GF-D8 (cell line): ENCODE results near the gene ZNF491.
"Not testable (repeated sequence)": the region's sequence is repeated elsewhere in the genome, so short reads cannot be mapped to it uniquely, and the experiment has no call there.

Source experiments
- DNase-seq: peaks from one replicate; lab custom pipeline; 2025; lab: John Stamatoyannopoulos, UW

The ZNF491 gene

DNA sequence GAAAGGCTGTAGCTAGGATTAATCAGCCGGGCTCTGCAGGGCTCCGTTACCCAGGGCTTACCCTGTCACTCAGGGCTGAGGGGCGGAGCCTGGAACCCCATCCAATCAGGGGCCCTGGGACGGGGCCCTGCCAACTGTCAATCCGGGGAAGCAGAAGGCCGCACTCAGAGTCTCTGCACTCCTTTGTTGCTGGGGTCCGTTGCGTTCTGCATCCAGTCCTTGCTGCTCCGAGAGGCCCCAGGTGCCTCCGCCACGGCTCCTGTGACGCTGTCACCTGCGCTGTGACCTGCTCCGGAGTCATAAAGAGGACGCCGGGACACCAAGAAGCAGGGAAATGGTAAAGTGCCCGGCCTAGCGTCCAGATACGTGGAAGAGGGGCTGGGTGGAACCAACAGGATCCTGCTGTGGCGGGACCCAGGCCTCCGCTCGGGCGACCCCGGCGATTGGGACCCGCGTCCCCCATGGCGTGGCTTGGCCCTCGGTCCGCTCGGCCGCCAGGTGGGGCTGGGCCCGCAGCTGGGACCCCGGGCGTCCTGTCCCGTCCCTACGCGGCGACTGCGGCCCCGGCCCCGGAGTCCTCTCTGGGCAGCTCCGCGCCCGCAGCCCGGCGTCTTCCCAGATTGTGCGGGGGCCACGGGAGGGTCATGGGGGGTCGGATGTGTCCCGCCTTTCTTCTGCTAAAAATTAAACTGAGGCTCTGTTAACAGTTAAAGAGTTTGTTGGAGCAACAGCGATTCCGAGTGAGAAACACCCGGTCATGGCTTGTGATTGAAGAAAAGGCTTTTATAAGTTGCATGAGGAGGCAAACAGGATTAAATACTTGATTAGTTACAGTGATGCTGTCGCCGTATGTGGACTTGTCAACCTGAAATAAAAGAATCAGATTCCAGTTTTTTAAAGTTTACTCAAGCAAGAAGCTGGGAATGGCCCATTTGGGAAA lies at the start of gene ZNF491:
Gene ZNF491, plus strand, starts transcription at position 133 of the 940 bp plus-strand sequence. CDS start 7,431 bp downstream, outside the sequence.
- peak; percentile 72 for DNase-seq

DNA sequence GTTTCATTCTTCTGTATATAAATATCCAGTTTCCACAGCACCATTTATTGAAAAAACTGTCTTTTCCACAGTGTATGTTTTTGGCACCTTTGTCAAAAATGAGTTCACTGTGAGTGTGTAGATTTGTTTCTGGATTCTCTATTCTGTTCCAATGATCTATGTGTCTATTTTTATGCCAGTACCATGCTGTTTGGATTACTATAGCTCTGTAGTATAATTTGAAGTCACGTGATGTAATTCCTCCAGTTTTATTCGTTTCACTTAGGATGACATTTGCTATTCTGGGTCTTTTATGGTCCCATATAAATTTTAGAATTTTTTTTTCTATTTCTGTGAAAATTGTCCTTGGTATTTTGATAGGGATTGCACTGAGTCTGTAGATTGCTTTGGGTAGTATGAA lies 48.6 kb upstream of the ZNF491 start:
- no peak for DNase-seq

DNA sequence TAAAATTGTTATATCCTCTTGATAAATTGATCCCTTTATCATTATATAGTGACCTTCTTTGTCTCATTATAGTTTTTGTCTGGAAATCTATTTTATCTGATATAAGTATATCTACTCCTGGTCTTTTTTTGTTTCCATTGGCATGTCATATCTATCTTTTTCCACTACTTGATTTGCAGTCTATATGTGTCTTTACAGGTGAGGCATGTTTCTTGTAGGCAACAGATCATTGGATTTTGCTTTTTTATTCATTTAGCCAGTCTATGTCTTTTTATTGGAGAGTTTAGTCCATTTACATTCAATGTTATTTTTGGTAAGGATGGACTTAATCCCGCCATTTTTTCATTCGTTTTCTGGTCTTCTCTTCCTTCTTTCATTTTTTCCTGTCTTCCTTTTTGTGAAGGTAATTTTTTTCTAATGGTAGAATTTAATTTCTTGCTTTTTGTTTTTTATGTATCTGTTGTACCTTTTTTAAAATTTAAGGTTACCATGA lies 46.0 kb upstream of the ZNF491 start:
- DNase-seq, result no peak

DNA sequence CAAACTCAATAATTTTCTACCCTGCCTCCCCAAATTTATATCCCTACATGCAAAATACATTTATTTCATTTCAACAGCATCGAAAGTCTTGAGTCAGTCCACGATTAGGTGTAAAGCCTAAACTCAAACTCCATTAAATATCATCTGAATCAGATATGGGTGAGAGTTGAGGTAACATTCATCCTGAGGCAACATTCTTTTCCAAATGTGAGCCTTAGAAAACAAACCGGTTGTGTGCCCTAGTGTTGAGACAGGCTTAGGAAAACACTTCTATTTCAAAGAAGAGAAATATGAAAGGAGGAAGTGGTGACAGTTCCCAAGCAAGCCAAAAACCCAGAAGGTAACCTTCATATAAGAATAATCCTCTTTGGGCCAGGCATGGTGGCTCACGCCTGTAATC lies 43.7 kb upstream of the ZNF491 start:
- no peak for DNase-seq

DNA sequence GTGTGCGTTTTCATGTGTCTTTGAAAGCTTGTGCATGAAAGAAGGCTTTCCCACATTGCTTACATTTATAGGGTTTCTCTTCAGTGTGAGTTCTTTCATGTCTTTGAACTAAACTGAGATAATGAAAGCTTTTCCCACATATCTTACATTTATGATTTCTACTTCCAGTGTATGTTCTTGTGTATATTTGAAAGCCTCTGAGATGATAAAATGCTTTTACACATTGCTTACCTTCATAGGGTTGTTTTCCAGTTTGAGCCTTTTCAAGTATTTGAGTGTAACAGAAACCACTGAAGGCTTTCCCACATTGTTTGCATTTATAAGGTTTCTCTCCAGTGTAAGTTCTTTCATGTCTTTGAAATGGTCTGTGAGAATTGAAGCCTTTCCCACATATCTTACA lies 41.4 kb upstream of the ZNF491 start:
- no peak for DNase-seq

DNA sequence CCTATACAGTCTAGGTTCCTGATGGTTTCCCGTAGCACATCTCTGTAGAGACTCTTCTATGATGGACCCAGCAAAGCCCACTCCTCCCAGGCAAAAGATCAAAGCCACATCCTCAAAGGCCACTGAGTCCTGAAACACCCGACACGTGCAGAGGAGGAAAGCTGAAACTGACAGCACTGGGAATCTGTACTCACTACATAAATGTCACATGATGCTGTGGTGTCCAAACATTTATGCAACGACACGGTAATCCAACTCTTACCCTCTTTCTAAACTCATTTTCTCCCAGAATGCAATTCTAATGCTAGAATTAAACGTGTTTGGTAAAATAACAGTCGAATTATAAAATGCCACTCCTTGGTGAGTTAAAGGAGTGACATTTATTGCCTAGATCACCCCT lies 38.5 kb upstream of the ZNF491 start:
- DNase-seq, result no peak

DNA sequence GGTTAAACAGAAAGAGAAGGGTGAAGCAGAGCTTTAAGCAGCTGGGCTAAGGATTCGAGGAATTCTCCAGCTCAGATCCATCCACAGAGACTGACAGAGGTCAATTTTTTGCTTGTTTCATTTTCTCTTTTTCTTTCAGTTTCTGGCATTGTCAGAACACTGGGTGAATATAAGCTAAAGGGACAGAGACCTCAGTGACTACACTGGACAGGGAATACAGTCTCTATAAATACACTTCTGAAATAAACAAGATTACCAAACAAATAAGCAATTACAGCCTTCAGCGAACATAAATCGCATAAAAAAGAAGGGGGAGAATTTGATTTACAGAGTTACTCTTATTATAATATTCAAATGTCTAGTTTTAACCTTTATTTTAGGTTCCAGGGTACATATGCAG lies 35.2 kb upstream of the ZNF491 start:
- no peak for DNase-seq

DNA sequence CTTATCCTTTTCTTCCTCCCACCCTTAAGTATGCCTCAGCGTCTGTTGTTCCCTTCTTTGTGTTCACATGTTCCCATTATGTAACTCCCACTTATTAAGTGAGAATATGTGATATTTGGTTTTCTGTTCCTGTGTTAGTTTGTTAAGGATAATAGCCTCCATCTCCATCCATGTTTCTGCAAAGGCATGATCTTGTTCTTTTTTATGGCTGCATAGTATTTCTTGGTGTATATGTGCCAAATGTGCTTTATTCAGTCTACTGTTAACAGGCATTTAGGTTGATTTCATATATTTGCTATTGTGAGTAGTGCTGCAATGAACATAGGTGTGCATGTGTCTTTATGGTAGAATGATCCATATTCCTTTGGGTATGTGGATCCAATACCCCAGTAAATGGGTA lies 34.7 kb upstream of the ZNF491 start:
- no peak for DNase-seq

DNA sequence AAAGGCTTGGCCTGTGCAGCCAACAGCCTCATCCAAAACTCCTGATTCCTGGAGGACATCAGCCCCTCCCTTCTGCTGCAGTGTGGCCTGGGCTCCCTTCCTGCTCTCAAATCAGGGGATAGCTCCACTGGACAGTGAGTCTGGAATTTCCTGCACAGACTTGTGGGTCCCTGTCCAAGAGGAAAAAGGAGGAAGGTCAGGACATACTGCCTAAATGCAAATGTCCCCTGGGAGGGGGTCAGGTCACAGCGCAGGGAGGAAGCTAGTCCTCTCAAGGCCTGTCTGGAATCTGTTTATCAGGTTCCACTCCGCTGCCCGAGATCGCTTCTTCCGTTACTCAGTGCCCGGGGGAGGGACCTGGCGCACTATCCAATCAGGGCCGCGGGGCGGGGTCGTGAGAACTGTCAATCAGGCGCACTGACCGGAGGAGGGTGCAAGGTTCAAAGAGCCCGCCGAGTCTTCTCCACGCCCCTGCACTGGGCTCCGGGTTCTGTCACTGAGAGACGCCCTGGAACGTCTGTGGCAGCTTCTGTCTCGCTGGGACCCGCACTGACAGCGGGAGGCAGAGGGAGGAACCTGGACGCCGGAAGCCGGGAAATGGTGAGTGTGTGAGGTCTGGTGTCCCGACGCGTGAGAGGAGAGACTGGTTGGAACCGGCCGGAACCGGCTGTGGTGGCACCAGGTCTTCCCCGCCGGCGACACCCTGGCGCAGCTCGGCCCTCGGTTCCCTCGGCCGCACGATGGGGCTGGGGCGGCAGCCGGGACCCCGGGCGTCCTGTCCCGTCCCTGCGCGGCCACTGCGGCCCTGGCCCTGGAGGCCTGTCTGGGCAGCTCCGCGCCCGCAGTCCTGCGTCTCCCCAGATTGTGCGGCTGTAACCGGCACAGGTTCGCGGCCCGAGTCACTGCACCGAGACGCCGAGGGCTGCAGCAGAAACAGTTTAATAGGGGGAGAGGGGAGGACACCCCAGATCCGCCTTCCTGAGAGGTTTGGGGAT lies 31.4 kb upstream of the ZNF491 start, which contains the start of gene ZNF441:
Gene ZNF441, plus strand, starts transcription at position 404 of the 995 bp plus-strand sequence. Its CDS starts 194 bp downstream, at position 598.
- DNase-seq, result peak; percentile 77

DNA sequence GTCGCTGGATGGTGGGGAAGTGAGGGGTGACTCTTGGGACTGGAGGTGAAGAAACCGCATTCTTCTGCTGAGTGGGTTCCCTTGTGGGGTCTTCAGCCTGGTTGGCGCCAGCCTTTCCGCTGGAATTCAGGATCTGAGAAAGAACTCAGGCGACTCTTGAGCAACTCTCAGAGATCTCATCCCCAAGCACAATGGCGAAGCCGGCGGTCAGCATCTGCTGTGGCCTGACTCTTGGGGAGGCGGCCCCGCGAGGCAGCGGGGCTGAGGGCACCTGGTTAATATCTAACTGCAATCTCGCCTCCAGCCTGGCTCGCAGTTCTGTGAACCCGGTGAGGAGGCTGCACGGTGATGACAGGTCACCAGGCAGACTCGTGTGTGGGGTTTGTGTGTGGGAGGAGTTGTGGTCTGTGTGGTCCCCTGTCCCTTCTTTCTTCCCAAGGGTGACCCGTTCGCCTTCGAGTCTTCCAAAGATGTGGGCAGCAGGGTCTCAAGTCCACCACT lies 30.6 kb upstream of the ZNF491 start:
- DNase-seq, result no peak

DNA sequence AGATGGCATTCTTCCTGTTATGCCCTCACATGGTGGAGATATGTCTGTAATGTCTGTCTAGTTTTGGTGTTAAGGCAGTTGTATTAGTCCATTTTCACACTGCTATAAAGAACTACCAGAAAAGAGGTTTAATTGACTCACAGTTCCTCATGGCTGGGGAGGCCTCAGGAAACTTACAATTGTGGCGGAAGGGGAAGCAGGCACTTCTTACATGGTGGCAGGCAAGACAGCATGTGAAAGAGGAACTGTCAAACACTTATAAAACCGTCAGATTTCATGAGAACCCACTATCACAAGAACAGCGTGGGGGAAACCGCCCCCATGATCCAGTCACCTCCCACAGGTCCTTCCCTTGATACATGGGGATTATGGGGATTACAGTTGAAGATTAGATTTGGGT lies 28.3 kb upstream of the ZNF491 start:
- DNase-seq, result no peak

DNA sequence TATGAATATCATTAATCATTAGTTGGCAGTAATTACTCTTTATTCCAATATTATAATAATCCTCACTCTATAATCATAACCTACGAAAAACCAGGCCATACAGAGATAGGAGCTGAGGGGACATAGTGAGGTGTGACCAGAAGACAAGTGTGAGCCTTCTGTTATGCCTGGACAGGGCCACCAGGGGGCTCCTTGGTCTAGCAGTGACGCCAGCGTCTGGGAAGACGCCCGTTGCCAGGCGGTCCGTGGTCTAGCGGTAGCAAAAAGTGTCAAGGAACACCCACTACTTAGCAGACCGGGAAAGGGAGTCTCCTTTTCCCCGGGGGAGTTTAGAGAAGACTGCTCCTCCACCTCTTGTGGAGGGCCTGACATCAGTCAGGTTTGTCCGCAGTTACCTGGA lies 26.8 kb upstream of the ZNF491 start:
- not testable (repeated sequence) for DNase-seq

DNA sequence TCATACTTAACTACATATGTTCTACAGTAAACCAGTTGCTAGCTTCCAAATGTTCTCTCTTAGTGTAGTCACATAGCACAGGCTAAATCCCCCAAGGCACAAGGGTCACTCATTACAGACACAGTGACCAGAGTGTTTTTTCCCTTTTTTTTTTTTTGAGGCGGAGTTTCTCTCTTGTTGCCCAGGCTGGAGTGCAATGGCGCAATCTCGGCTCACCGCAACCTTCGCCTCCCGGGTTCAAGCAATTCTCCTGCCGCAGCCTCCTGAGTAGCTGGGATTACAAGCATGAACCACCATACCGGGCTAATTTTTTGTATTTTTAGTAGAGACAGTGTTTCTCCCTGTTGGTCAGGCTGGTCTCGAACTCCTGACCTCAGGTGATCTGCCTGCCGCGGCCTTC lies 21.7 kb upstream of the ZNF491 start:
- DNase-seq, result not testable (repeated sequence)

DNA sequence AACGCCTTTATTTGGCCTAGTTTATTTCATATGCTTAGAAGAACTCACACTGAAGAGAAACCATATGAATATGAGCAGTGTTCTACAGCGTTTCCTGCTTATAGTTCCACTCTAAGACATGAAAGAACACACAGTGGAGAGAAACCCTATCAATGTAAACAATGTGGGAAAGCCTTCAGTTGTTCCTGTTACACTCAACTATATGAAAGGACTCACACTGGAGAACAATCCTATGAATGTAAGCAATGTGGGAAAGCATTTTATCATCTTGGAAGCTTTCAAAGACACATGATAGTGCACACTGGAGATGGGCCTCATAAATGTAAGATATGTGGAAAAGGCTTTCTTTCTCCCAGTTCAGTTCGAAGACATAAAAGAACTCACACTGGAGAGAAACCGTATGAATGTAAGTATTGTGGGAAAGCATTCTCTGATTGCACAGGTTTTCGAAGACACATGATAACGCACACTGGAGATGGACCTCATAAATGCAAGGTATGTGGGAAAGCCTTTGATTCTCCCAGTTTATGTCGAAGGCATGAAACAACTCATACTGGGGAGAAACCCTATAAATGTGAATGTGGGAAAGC lies 17.8 kb upstream of the ZNF491 start:
- no peak for DNase-seq

DNA sequence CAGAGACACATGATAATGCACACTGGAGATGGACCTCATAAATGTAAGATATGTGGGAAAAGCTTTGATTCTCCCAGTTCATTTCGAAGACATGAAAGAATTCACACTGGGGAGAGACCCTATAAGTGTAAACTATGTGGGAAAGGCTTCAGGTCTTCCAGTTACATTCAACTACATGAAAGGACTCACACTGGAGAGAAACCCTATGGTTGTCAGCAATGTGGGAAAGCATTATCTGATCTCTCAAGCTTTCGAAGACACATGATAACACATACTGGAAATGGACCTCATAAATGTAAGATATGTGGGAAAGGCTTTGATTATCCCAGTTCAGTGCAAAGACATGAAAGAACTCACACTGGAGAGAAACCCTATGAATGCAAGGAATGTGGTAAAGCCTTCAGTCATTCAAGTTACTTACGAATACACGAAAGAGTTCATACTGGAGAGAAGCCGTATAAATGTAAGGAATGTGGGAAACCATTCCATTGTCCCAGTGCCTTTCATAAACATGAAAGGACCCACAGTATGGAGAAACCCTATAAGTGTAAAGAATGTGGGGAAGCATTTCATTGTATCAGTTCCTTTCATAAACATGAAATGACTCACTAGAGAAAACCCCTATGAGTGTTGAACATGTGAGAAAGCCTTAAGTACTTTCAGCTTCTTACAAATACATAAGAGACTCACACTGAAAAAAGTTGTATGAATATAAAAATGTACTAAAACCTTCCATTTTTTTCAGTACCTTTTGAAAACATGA lies 16.8 kb upstream of the ZNF491 start:
- DNase-seq, result no peak

DNA sequence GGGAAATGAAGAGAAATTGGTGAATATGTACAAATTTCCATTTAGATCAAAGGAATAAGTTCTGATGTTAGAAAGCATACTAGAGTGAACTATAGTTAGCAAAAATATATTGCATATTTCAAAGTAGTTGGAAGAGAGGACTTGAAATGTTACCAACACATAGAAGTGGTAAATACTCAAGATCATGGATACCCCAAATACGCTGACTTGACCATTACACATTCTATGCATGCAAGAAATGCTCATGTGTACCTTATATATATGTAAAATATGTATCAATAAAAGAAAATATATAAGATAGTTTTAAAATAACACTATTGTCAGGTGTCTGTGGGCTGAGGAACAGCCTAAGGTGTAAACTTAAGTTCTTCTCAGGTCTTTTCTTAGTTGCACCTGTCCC lies 14.6 kb upstream of the ZNF491 start:
- DNase-seq, result no peak

DNA sequence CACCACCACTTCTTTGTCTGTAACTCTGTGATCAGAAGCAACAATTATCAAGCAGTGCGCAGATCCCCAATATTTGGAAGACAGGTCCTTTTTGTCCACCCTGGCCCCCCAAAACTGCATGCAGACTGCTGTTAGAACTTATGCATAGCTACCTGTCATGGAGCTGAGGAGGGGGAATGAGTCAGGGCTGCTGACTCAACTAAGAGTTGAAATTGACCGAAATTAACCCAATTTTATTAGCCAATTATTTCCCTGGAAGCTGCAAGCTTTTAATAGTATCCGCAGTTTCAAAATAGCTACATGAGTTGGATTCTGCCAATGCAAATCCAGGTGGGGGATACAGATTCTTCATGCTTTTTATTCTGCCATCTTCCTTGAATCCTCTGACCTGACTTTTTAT lies 14.0 kb upstream of the ZNF491 start:
- no peak for DNase-seq

DNA sequence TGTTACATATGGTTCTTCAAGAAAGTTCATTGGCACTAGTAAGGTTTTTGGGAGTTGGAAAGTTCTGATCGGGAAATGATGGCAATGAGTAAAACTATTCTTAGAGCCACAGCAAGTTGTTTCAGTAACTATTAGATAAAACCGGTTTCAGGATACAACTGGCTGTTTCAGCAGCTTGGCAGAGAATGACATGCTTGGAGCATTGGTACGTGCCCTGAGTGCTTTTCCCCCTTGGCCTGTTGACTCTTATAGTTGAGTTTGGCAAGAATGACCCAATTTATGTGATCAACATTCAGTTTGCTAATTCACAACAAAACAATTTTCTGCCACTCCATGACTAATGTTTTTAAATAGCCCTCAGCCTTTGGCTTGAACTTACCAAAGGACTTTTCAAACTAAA lies 10.8 kb upstream of the ZNF491 start:
- no peak for DNase-seq

DNA sequence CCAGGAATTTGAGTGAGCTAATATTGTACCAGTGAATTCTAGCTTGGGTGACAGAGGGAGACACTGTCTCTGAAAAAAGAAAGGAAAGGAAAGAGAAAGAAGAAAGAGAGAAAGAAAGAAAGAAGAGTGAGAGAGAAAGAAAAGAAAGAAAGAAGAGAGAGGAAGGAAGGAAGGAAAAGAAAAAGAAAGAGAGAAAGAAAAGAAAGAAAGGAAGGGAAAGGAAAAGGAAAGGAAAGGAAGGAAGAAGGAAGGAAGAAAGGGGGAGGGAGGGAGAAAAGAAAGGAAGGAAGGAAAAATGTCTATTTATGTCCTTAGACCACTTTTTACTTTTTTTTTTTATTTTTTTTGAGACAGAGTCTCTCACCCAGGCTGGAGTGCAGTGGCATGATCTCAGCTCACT lies 5.4 kb upstream of the ZNF491 start:
- DNase-seq, result no peak

DNA sequence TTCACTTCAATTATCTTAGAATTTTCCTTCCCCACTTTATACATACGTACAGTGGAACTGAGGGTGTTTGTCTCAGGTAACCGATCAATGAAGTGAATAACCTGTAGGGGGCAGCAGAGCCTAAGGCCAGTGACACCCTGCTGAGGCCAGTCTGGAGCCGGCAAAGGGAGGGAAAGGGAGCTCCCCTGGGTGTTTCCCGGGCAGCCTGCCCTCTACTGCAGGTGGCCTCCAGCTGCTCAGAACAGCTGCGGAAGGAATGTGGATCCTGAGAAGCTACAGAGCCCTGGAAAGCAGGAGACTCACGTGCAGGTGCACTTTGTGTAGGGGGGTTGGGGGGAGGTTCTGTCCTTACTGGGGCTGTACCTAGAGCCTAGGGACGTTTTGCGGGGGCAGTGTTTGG lies 832 bp upstream of the ZNF491 start:
- peak; percentile 75 for DNase-seq
